ENCODE results near the gene ZFAND4.

DNA sequence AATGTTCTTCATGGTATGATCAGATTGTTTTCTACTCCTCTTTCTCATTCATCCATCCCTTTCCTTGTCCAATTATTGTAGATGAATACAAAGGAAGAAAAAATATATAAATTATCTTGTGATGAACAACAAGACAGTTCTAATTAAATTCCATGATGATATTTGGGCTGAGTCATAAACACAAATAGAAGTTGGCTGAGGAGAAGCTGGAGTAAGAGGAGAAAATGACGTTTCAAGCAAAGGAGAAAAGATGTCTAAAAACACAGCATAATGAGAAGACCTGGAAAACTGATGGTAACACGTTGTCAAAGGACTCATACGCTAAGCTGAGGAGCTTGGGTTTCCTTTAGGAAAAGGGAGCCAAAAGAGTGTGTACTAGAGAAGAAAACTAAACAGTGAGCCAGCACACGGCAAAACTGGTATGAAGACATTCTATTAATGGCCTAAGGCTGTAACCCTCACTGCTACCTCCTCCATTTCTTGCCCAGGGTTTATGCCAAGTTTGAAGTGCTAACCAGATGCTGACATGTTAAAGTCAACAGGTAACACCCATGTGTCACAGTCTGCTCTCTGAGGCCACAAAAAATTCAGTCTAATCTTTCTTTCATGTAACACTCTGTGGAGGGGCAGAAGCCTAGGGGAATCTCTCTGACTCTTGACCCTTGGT lies 26.1 kb downstream of the ZFAND4 start:
- TF ChIP-seq, protein P1, sequence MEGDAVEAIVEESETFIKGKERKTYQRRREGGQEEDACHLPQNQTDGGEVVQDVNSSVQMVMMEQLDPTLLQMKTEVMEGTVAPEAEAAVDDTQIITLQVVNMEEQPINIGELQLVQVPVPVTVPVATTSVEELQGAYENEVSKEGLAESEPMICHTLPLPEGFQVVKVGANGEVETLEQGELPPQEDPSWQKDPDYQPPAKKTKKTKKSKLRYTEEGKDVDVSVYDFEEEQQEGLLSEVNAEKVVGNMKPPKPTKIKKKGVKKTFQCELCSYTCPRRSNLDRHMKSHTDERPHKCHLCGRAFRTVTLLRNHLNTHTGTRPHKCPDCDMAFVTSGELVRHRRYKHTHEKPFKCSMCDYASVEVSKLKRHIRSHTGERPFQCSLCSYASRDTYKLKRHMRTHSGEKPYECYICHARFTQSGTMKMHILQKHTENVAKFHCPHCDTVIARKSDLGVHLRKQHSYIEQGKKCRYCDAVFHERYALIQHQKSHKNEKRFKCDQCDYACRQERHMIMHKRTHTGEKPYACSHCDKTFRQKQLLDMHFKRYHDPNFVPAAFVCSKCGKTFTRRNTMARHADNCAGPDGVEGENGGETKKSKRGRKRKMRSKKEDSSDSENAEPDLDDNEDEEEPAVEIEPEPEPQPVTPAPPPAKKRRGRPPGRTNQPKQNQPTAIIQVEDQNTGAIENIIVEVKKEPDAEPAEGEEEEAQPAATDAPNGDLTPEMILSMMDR (optimal IDR thresholded peaks at IDR 0.05 in 1 of 3, IDR thresholded peaks at IDR 0.05 in 1 of 3, conservative IDR thresholded peaks at IDR 0.05 in 1 of 3; ENCODE audit: extremely low read depth in 1 of 3, insufficient read depth in 2 of 3, low read length in 3 of 3): no peak
- TF ChIP-seq EZH2 (IDR thresholded peaks at IDR 0.05; ENCODE audit: low read length): no peak
